Kidney (tissue), 14 donors: ENCODE results near the gene THUMPD1. TPM values are rescaled to one million over a fixed set of nuclear protein-coding genes. Genes with fewer than 3 reads are reported as not detected.

Experiments
- DNase-seq, 5 donors: peaks; one replicate each; pipeline ENCODE4 v3.0.0-alpha.2; 2013 to 2020
- FAIRE-seq: peaks from 2 replicates; lab custom pipeline; 2012; peaks lifted over from hg19 to GRCh38; lab: Jason Lieb, UNC
- H3K27ac ChIP-seq, 2 donors: one replicate each; pipeline ENCODE4 v1.7.0; 2013; ENCODE audit warnings: low read depth in 2 of 2, low read length in 2 of 2, inconsistent platforms in 1 of 2
- H3K27me3 ChIP-seq: one replicate; pipeline ENCODE4 v1.7.1; 2013; ENCODE audit warnings: low read length, inconsistent platforms; ENCODE audit not compliant: control insufficient read depth, insufficient read depth
- H3K36me3 ChIP-seq, 3 donors: one replicate each; pipeline versions ENCODE4 v1.7.0 to v1.7.1; 2013; ENCODE audit warnings: low read length in 3 of 3, control low read depth in 1 of 3, inconsistent platforms in 1 of 3; ENCODE audit not compliant: insufficient read depth in 3 of 3, control insufficient read depth in 2 of 3
- H3K4me1 ChIP-seq, 3 donors: one replicate each; pipeline versions ENCODE4 v1.7.0 to v1.7.1; 2013; ENCODE audit warnings: low read length in 3 of 3, inconsistent platforms in 1 of 3, low read depth in 1 of 3; ENCODE audit not compliant: control insufficient read depth in 2 of 3, insufficient read depth in 2 of 3
- H3K4me3 ChIP-seq, 3 donors: one replicate each; pipeline versions ENCODE4 v1.7.0 to v1.8.1; 2013; ENCODE audit warnings: low read length in 3 of 3, control low read depth in 1 of 3, inconsistent platforms in 1 of 3
- H3K9ac ChIP-seq, 3 donors: one replicate each; pipeline versions ENCODE4 v1.7.0 to v1.7.1; 2013; ENCODE audit warnings: low read length in 3 of 3, control low read depth in 1 of 3, inconsistent platforms in 1 of 3
- H3K9me3 ChIP-seq, 3 donors: one replicate each; pipeline versions ENCODE4 v1.7.0 to v1.7.1; 2013; ENCODE audit warnings: low read length in 3 of 3, control low read depth in 1 of 3, inconsistent platforms in 1 of 3; ENCODE audit not compliant: control insufficient read depth in 2 of 3, insufficient read depth in 1 of 3
- intact Hi-C: fragments of 100-400 bp; cut with DNase I; formaldehyde crosslinking; loops from one replicate; pipeline ENCODE4 v1.11.1; 2022
- polyA plus RNA-seq: library from polyadenylated mRNA; stranded (reverse); fragments of 350-450 nt; fragmentation: Illumina TruSeq; extraction: RNeasy Lipid Tissue Mini Kit (QIAGEN cat#74804); gene quantifications from one replicate; pipeline ENCODE4 v1.2.3, GENCODE V29; 2014; ENCODE audit warnings: low read depth, low replicate concordance; ENCODE audit not compliant: insufficient read depth
- total RNA-seq: library from RNA; stranded (reverse); fragmentation: NEBNext Ultra II Directional; extraction: Animal tissue kit (Norgen Biotek cat#: 25700); gene quantifications from one replicate; pipeline ENCODE4 v1.2.1, GENCODE V29; 2021
- TF ChIP-seq, protein P1 (sequence below): IDR thresholded peaks from 3 replicates; pipeline ENCODE4 v1.5.1; 2012; ENCODE audit warnings: mild to moderate bottlenecking, moderate library complexity, borderline replicate concordance; ENCODE audit not compliant: insufficient read depth; ENCODE audit errors: extremely low read depth
- donor health status: control.
- donor health status: control.
- donor health status: control.
- donor health status: control.
- donor health status: control.
- donor health status: DM: yes; HTN: yes; CAD: no.
- donor health status: Normal renal cell carcinoma (clear cell type).

Gene THUMPD1
- total and polyA plus RNA-seq, 2 donors from 2014 or later: 16.8 to 45.8 TPM

DNA sequence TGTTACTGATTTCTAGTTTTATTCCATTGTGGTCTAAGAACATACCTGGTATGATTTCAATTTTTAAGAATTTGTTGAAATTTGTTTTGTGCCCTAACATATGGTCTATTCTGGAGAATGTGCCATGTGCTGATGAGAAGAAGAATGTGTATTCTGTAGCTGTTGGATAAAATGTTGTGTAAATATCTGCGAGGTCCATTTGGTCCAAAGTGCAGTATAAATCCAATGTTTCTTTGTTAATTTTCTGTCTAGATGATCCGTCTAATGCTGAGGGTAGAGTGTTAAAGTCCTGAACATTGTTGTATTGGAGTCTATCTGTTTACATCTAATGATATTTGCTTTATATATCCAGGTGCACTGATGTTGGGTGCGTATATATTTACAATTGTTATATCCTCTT is 32.1 kb upstream of the THUMPD1 start:
- FAIRE-seq (no peak), DNase-seq (no peak)
- no peaks in the 10 kb centered on the region for H3K9me3 ChIP-seq
- no peaks in the 10 kb centered on the region for H3K4me1 ChIP-seq
- H3K27ac ChIP-seq: no peak overlapping the region
- no peak overlapping the region for H3K4me3 ChIP-seq
- TF ChIP-seq, protein P1, sequence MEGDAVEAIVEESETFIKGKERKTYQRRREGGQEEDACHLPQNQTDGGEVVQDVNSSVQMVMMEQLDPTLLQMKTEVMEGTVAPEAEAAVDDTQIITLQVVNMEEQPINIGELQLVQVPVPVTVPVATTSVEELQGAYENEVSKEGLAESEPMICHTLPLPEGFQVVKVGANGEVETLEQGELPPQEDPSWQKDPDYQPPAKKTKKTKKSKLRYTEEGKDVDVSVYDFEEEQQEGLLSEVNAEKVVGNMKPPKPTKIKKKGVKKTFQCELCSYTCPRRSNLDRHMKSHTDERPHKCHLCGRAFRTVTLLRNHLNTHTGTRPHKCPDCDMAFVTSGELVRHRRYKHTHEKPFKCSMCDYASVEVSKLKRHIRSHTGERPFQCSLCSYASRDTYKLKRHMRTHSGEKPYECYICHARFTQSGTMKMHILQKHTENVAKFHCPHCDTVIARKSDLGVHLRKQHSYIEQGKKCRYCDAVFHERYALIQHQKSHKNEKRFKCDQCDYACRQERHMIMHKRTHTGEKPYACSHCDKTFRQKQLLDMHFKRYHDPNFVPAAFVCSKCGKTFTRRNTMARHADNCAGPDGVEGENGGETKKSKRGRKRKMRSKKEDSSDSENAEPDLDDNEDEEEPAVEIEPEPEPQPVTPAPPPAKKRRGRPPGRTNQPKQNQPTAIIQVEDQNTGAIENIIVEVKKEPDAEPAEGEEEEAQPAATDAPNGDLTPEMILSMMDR: no peak
- intact Hi-C loops: no loop called here
- H3K27me3 ChIP-seq: no peaks in the 10 kb centered on the region
- H3K9ac ChIP-seq: no peak overlapping the region
- peaks cover 0 to 27% (median 4%) of the 10 kb centered on the region in 3 donors for H3K36me3 ChIP-seq

DNA sequence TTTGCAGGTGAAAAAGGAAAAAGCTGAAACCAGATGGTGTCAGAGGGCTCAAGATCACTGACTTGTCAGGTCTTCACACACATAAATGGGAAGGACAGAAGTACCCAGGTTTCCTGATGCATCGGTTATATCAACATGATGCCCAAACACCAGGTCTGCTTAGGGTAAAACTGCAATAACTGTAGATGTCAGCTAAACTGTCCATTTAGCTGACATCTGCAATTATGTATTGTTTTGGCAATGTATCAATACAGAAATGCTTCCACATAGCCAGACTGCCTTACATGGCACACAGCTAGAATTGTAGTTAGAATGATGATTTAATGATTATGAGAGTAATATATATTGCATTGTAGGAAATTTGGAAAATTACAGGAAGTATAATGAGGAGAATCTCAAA is 27.2 kb upstream of the THUMPD1 start:
- H3K4me3 ChIP-seq: no peak overlapping the region
- peaks cover 0 to 4% (median 0%) of the 10 kb centered on the region in 3 donors for H3K36me3 ChIP-seq
- no peaks in the 10 kb centered on the region for H3K9me3 ChIP-seq
- TF ChIP-seq, protein P1: no peak
- no peaks in the 10 kb centered on the region for H3K27me3 ChIP-seq
- no peak overlapping the region for H3K27ac ChIP-seq
- FAIRE-seq (no peak), DNase-seq (no peak)
- peaks cover 0 to 7% (median 5%) of the 10 kb centered on the region in 3 donors for H3K4me1 ChIP-seq
- no peak overlapping the region for H3K9ac ChIP-seq
- intact Hi-C loops: no loop called here

DNA sequence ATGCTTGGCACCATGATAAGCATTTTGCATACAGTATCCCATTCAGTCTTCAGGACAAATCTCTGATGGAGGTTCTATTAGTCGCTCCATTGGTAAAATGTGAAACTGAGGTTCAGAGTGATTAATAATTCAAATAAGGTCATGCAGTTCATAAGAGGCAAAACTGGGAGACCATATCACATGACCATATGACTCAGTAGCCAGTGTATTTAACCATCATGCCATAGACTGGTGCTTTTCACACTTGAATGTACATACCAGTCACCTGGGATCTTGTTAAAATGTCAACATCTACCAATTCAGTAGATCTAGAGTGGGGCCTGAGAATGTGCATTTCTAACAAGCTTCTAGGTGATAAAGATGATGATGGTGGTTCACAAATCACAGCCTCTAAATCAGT is 26.5 kb upstream of the THUMPD1 start:
- Histone ChIP-seq H3K4me1 (peaks cover 0 to 8% (median 5%) of the 10 kb centered on the region in 3 donors), H3K36me3 (peaks cover 0 to 4% (median 0%) of the 10 kb centered on the region in 3 donors), H3K9ac (no peak overlapping the region), H3K27me3 (no peaks in the 10 kb centered on the region), H3K4me3 (no peak overlapping the region), H3K27ac (peak overlapping the region in 1 of 2 donors; percentile 28), H3K9me3 (no peaks in the 10 kb centered on the region)
- DNase-seq (no peak), FAIRE-seq (no peak)
- intact Hi-C loops: no loop called here
- TF ChIP-seq, protein P1: no peak

DNA sequence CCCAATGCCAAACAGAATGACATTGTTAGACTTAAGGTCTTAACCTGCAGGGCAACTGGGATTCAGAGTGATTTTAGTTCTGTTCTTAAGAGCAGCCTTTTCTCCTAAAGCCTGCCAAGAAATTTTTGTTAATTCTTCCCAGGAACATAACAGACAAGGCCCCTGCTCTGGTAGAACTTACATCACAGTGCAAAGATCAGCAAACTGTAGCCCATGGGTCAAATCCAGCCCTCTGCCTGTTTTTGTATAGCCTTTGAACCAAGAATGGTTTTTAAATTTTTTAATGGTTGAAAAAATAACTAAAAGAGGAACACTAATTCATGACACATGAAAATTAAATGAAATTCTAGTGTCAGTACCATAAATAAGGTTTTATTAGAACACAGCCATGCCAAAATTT is 26.0 kb upstream of the THUMPD1 start:
- no peak overlapping the region for H3K9ac ChIP-seq
- DNase-seq (no peak), FAIRE-seq (no peak)
- TF ChIP-seq, protein P1: no peak
- intact Hi-C loops: no loop called here
- peak overlapping the region in 1 of 2 donors; percentile 28 for H3K27ac ChIP-seq
- H3K4me1 ChIP-seq: peaks cover 0 to 14% (median 5%) of the 10 kb centered on the region in 3 donors
- H3K9me3 ChIP-seq: no peaks in the 10 kb centered on the region
- no peaks in the 10 kb centered on the region for H3K27me3 ChIP-seq
- peaks cover 0 to 4% (median 0%) of the 10 kb centered on the region in 3 donors for H3K36me3 ChIP-seq
- H3K4me3 ChIP-seq: no peak overlapping the region
